BLaER1 treated with 17β-estradiol and CSF1 and Interleukin-3, amounts not matched to agents 10 nM and 100 nM (cell line): ENCODE measurements around the gene ANKDD1A.

Experiments
- H3K27ac ChIP-seq, 11 experiments: shearing (Covaris generic); formaldehyde crosslinking; 2 replicates each; pipeline ENCODE4 v1.8.1; 2022
- H3K27me3 ChIP-seq, 11 experiments: shearing (Covaris generic); formaldehyde crosslinking; 2 replicates each; pipeline ENCODE4 v1.8.1; 2022
- H3K36me3 ChIP-seq, 11 experiments: shearing (Covaris generic); formaldehyde crosslinking; 2 replicates each; pipeline ENCODE4 v1.8.1; 2022
- H3K4me1 ChIP-seq, 10 experiments: shearing (Covaris generic); formaldehyde crosslinking; 2 replicates each; pipeline ENCODE4 v1.8.1; 2022
- H3K4me2 ChIP-seq, 11 experiments: shearing (Covaris generic); formaldehyde crosslinking; 2 replicates each; pipeline ENCODE4 v1.8.1; 2022
- H3K4me3 ChIP-seq, 10 experiments: shearing (Covaris generic); formaldehyde crosslinking; 2 replicates each; pipeline ENCODE4 v1.8.1; 2022
- H3K9ac ChIP-seq, 11 experiments: shearing (Covaris generic); formaldehyde crosslinking; 2 replicates each; pipeline ENCODE4 v1.8.1; 2022
- H3K9me3 ChIP-seq, 11 experiments: shearing (Covaris generic); formaldehyde crosslinking; replicated peaks in 1 of 11; 2 replicates each; pipeline ENCODE4 v1.8.1; 2022
- H4K20me1 ChIP-seq, 11 experiments: shearing (Covaris generic); formaldehyde crosslinking; 2 replicates each; pipeline ENCODE4 v1.8.1; 2022
- Cebpa-rat ChIP-seq, 11 experiments: shearing (Covaris generic); IDR thresholded peaks; 2 replicates each; pipeline ENCODE4 v1.8.1; 2022

Gene ANKDD1A

DNA sequence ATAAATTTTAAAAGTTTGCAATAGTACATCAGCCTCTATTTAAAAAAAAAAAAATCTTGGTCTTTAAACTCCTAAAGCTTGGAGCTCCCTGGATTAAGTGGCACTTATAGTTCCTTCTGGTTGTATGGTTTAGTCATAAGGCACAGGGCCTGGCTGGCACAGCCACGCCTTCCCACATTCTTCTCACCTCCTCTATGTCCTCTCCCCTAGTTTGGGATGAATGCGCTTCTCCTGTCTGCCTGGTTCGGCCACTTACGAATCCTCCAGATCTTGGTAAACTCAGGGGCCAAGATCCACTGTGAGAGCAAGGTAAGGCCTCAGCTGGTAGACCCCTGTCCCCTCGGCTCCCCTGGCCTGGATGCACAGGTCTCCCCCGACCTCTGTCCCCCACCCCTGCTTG lies 10.0 kb downstream of the ANKDD1A start:
- Histone ChIP-seq H3K4me1 (peaks cover 7 to 14% (median 9%) of the 10 kb centered on the region in 10 experiments), H3K27ac (no peak overlapping the region), H3K4me2 (no peak overlapping the region), H3K27me3 (no peaks in the 10 kb centered on the region), H4K20me1 (no peaks in the 10 kb centered on the region), H3K4me3 (no peak overlapping the region), H3K9me3 (no peaks in the 10 kb centered on the region), H3K36me3 (no peaks in the 10 kb centered on the region), H3K9ac (no peak overlapping the region)
- no peak for TF ChIP-seq Cebpa-rat (IDR thresholded peaks at IDR 0.05)

DNA sequence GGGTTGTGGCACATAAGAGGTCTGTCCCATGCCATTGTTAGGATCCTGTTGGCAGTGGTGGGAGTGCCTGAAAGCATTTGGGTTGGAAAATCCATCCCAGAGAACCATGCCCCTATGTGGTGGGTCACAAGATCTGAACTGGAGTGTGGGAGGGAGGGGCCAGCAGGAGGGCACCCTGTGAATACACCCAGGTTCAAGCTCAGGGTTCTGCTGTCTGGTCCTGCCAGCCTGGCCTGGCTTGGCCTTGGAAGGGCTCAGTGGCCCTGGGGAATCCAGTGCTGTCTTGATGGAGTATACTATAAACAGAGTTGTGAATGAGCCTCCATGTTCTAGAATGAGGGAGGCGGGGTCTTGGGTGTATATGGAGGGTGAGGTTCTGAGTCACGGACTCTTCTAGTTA lies 11.8 kb downstream of the ANKDD1A start:
- Histone ChIP-seq H3K36me3 (no peaks in the 10 kb centered on the region), H3K9me3 (no peaks in the 10 kb centered on the region), H3K9ac (no peak overlapping the region), H3K4me2 (no peak overlapping the region), H3K4me3 (no peak overlapping the region), H3K4me1 (peaks cover 7 to 15% (median 11%) of the 10 kb centered on the region in 10 experiments), H3K27me3 (no peaks in the 10 kb centered on the region), H4K20me1 (no peaks in the 10 kb centered on the region), H3K27ac (no peak overlapping the region)
- no peak for TF ChIP-seq Cebpa-rat (IDR thresholded peaks at IDR 0.05)

DNA sequence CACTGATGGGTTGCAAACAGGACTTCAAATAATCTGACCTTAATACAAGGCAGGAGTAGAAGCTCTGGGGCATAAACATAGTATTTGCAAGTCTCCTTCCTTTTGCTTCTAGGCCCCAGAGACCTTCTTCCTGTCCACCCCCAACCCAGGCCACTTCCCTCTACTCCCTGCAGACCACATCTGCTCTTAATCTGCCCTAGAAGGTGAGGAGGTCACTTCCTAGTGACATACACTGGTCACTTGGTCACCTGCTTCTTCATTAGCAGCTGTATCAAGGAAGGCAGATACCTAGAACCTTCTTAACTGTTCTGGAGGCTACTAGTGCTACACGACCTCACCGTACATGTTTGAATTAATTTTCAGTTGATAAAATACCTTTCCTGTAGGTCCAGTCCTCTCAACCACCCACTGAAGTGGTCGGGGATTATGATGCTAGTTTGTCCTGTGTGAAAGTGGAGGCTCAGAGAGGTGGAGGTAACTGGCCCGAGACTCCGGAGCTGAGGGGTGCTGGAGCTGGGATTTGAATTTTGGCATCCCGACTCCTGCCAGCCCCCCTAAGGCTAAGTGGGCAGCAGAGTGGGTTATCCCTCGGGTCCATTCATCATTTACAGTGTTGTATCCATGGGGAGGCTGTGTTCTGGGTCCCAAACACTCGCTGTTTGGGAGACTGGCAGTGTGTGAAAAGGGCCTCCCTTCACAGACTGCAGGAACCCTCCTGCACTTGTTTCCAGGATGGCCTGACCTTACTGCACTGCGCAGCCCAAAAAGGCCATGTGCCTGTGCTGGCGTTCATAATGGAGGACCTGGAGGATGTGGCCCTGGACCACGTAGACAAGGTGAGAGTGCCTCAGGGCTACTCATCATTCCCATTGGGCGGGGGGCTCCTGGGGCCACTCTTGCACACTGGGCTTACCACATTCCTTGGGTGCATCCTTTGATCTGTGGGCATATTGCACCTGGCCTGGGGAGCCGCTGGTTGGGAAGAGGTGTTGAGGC lies 13.9 kb downstream of the ANKDD1A start:
- Histone ChIP-seq H3K36me3 (no peaks in the 10 kb centered on the region), H3K4me3 (no peak overlapping the region), H3K27ac (no peak overlapping the region), H3K4me1 (peaks cover 14 to 30% (median 25%) of the 10 kb centered on the region in 10 experiments), H3K4me2 (peak overlapping the region in 4 of 11 experiments; percentile 9 to 50 (median 26); a peak in 5 of 22 replicates), H3K9me3 (no peaks in the 10 kb centered on the region), H3K9ac (no peak overlapping the region), H4K20me1 (no peaks in the 10 kb centered on the region), H3K27me3 (no peaks in the 10 kb centered on the region)
- TF ChIP-seq Cebpa-rat (IDR thresholded peaks at IDR 0.05) = no peak

DNA sequence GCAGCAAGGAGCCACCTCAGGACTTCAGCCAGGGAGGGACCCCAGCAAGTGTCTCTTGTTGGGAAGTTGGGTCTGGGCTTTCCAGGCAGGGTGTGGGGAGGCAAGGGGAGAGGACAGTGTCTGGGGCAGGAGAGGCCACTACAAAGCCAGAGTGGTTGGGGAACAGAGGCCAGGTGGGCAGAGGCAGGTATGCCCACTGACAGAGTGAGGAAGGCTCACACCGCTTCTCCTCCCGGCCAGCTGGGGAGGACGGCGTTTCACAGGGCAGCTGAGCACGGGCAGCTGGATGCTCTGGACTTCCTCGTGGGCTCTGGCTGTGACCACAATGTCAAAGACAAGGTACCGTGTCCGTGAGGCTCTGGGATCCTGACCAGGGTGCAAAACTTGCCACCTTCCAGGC lies 15.0 kb downstream of the ANKDD1A start:
- no peak for TF ChIP-seq Cebpa-rat (IDR thresholded peaks at IDR 0.05)
- no peak overlapping the region for H3K4me2 ChIP-seq
- peaks cover 14 to 38% (median 32%) of the 10 kb centered on the region in 10 experiments for H3K4me1 ChIP-seq
- no peak overlapping the region for H3K4me3 ChIP-seq
- H3K36me3 ChIP-seq = no peaks in the 10 kb centered on the region
- no peaks in the 10 kb centered on the region for H3K27me3 ChIP-seq
- no peaks in the 10 kb centered on the region for H4K20me1 ChIP-seq
- peak overlapping the region in 1 of 11 experiments; percentile 24; a peak in 1 of 22 replicates for H3K27ac ChIP-seq
- no peaks in the 10 kb centered on the region for H3K9me3 ChIP-seq
- H3K9ac ChIP-seq = no peak overlapping the region

DNA sequence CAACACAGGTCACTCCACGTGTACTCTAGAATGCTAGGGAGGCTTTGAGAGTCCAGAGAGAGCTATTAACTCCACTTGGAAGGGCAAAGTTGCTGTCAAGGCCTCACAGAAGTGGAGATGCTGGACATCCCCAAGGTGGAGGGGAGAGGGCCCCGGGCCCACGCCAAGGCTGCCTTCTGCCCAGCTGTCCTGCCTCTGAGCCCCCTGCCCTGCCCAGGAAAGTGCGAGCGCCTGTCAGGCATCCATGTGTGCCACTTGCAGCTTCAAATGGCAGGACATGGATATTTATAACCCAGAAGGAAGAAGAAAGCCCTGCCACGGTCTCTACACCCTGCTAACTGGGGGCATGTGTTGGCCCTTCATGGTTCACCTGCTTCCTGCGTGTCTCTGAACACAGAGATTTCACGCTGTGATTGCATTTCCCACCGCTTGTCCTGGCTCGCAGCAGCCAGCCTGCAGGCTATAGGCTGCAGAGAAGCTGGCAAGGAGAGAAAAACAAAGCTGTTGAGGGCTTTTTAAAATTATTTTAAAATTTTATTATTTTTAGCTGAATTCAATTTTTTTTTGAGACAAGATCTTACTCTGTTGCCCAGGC lies 17.0 kb downstream of the ANKDD1A start:
- peak overlapping the region; percentile 23 to 87 (median 76); a peak in 21 of 22 replicates for H3K4me2 ChIP-seq
- TF ChIP-seq Cebpa-rat (IDR thresholded peaks at IDR 0.05) = no peak
- no peaks in the 10 kb centered on the region for H3K9me3 ChIP-seq
- no peaks in the 10 kb centered on the region for H3K27me3 ChIP-seq
- H3K27ac ChIP-seq = peak overlapping the region in 2 of 11 experiments; percentile 39 to 47; a peak in 4 of 22 replicates
- H3K4me3 ChIP-seq = no peak overlapping the region
- no peaks in the 10 kb centered on the region for H3K36me3 ChIP-seq
- H4K20me1 ChIP-seq = no peaks in the 10 kb centered on the region
- H3K4me1 ChIP-seq = peaks cover 14 to 41% (median 36%) of the 10 kb centered on the region in 10 experiments
- H3K9ac ChIP-seq = peak overlapping the region in 4 of 11 experiments; percentile 14 to 24 (median 16); a peak in 4 of 22 replicates

DNA sequence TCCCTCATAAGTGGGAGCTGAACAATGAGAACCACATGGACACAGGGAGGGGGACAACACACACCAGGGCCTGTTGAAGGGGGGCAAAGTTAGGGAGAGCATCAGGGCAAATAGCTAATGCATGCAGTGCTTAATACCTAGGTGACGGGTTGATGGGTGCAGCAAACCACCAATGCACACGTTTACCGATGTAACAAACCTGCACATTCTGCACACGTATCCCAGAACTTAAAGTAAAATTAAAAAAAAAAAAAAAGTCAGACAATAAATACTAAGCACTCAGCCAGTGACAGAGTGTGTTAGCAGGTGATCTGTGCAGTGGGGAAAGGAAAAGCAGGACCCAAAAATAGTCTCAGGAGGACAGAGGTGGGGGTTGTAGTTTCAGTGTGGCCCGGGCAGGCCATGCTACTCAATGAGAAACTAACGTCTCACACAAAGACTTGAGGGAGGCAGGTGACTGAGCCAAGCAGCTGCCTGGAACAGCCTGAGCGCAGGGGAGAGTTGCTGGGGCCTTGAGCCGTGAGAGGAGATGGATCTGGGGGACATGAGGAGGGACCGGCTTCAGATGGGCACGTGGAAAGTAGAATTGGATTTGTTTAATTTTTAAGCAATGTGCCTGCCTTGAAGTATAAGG lies 18.4 kb downstream of the ANKDD1A start:
- H3K27ac ChIP-seq = no peak overlapping the region
- TF ChIP-seq Cebpa-rat (IDR thresholded peaks at IDR 0.05) = no peak
- no peaks in the 10 kb centered on the region for H4K20me1 ChIP-seq
- peak overlapping the region in 5 of 11 experiments; percentile 14 to 40 (median 22); a peak in 7 of 22 replicates for H3K4me2 ChIP-seq
- H3K4me3 ChIP-seq = no peak overlapping the region
- no peaks in the 10 kb centered on the region for H3K9me3 ChIP-seq
- no peaks in the 10 kb centered on the region for H3K27me3 ChIP-seq
- H3K36me3 ChIP-seq = peaks cover 0 to 8% (median 0%) of the 10 kb centered on the region in 11 experiments; a peak in 2 of 22 replicates
- peaks cover 8 to 38% (median 36%) of the 10 kb centered on the region in 10 experiments for H3K4me1 ChIP-seq
- 0 out of 22 replicates have a peak overlapping the region, but pooled peaks of 1 of the 11 experiments have one; percentile 3 for H3K9ac ChIP-seq

DNA sequence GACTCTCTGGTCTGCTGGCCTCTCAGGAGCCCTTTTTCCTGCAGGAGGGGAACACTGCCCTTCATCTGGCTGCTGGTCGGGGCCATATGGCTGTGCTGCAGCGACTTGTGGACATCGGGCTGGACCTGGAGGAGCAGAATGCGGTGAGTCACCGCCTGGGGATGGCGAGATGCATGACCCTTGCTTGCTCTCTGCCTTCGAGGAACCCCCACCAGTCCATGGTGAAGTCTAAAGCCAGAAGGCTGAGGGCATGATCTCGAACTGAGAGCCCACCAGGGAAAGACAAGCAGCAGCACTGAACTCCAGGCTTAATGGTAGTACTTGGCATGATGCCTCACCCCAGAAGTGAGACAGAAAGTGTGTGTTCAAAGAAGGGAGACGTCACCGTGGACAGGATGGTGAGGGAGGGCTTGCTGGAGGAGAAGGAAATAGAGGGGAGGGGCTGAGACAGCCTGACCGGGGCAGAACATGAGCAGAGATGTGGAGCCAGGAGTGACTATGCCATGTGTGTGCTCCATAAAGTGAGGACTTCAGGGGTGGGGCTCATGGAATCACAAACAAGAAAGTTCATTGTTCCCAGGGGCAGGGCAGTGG lies 19.2 kb downstream of the ANKDD1A start:
- H3K36me3 ChIP-seq = peaks cover 0 to 8% (median 0%) of the 10 kb centered on the region in 11 experiments; a peak in 2 of 22 replicates
- H4K20me1 ChIP-seq = no peaks in the 10 kb centered on the region
- no peak overlapping the region for H3K4me3 ChIP-seq
- H3K9ac ChIP-seq = 0 out of 22 replicates have a peak overlapping the region, but pooled peaks of 1 of the 11 experiments have one; percentile 3
- no peaks in the 10 kb centered on the region for H3K27me3 ChIP-seq
- no peak for TF ChIP-seq Cebpa-rat (IDR thresholded peaks at IDR 0.05)
- H3K9me3 ChIP-seq = no peaks in the 10 kb centered on the region
- no peak overlapping the region for H3K27ac ChIP-seq
- H3K4me1 ChIP-seq = peaks cover 5 to 38% (median 33%) of the 10 kb centered on the region in 10 experiments; a peak in 19 of 20 replicates
- H3K4me2 ChIP-seq = peak overlapping the region in 7 of 11 experiments; percentile 3 to 40 (median 20); a peak in 8 of 22 replicates

DNA sequence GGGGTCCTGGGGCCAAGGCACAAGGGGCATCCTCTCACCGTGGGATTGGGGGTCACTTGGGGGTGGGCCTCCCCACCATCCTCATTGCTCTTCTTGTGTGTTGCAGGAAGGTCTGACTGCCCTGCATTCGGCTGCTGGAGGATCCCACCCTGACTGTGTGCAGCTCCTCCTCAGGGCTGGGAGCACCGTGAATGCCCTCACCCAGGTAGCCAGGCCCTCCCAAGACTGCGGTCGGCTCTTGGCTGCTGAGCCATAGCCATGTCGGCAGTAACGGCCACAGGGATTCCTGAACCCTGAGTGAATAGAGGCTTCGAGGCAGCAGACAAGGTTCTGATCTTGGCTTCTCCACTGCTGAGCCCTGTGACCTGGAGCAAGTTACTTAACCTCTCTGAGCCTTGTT lies 19.7 kb downstream of the ANKDD1A start:
- H3K27ac ChIP-seq = no peak overlapping the region
- H3K27me3 ChIP-seq = no peaks in the 10 kb centered on the region
- H3K4me3 ChIP-seq = no peak overlapping the region
- H3K9me3 ChIP-seq = no peaks in the 10 kb centered on the region
- peaks cover 0 to 8% (median 0%) of the 10 kb centered on the region in 11 experiments; a peak in 2 of 22 replicates for H3K36me3 ChIP-seq
- H3K9ac ChIP-seq = no peak overlapping the region
- H4K20me1 ChIP-seq = no peaks in the 10 kb centered on the region
- H3K4me1 ChIP-seq = peaks cover 5 to 38% (median 33%) of the 10 kb centered on the region in 10 experiments; a peak in 19 of 20 replicates
- no peak for TF ChIP-seq Cebpa-rat (IDR thresholded peaks at IDR 0.05)
- H3K4me2 ChIP-seq = peak overlapping the region in 5 of 11 experiments; percentile 3 to 29 (median 20); a peak in 4 of 22 replicates
